ENCODE data around the gene DYNC2LI1. TPM values are rescaled to one million over a fixed set of nuclear protein-coding genes. Genes with fewer than 3 reads are reported as not detected.

Gene DYNC2LI1
- total RNA-seq, 1 donor from 2014 or later, result 18.4 TPM

GRCh38 chr2:43824951-43825493 lies 51.2 kb downstream of the DYNC2LI1 start:
- Mint-ChIP-seq H3K9me3 (ENCODE audit: unreplicated experiment) (no peaks in the 10 kb centered on the region), H3K27me3 (ENCODE audit: unreplicated experiment) (peaks cover 46% of the 10 kb centered on the region), H3K4me1 (ENCODE audit: unreplicated experiment) (no peaks in the 10 kb centered on the region), H3K4me3 (ENCODE audit: unreplicated experiment) (no peak overlapping the region), H3K27ac (ENCODE audit: unreplicated experiment) (no peak overlapping the region), H3K36me3 (ENCODE audit: unreplicated experiment) (no peaks in the 10 kb centered on the region)
- DNase-seq (ENCODE audit: extremely low spot score, unreplicated experiment), result no peak
- TF ChIP-seq CTCF (IDR thresholded peaks at IDR 0.05), result no peak

- no peaks in the 10 kb centered on the region for H3K36me3 Mint-ChIP-seq (ENCODE audit: unreplicated experiment)
- DNase-seq (ENCODE audit: extremely low spot score, unreplicated experiment), result no peak
- H3K4me1 Mint-ChIP-seq (ENCODE audit: unreplicated experiment), result no peaks in the 10 kb centered on the region
- TF ChIP-seq CTCF (IDR thresholded peaks at IDR 0.05), result no peak
- no peak overlapping the region for H3K4me3 Mint-ChIP-seq (ENCODE audit: unreplicated experiment)
- peaks cover 47% of the 10 kb centered on the region for H3K27me3 Mint-ChIP-seq (ENCODE audit: unreplicated experiment)
- H3K9me3 Mint-ChIP-seq (ENCODE audit: unreplicated experiment), result no peaks in the 10 kb centered on the region
- H3K27ac Mint-ChIP-seq (ENCODE audit: unreplicated experiment), result no peak overlapping the region
These were observed 52.0 kb downstream of the DYNC2LI1 start for GRCh38 chr2:43825841-43826240.

- Mint-ChIP-seq H3K4me1 (ENCODE audit: unreplicated experiment) (no peaks in the 10 kb centered on the region), H3K9me3 (ENCODE audit: unreplicated experiment) (no peaks in the 10 kb centered on the region), H3K27ac (ENCODE audit: unreplicated experiment) (no peak overlapping the region), H3K27me3 (ENCODE audit: unreplicated experiment) (peaks cover 40% of the 10 kb centered on the region), H3K4me3 (ENCODE audit: unreplicated experiment) (no peak overlapping the region), H3K36me3 (ENCODE audit: unreplicated experiment) (no peaks in the 10 kb centered on the region)
- no peak for TF ChIP-seq CTCF (IDR thresholded peaks at IDR 0.05)
- DNase-seq (ENCODE audit: extremely low spot score, unreplicated experiment), result no peak
These were observed 52.7 kb downstream of the DYNC2LI1 start for GRCh38 chr2:43826305-43827250.

- no peak for TF ChIP-seq CTCF (IDR thresholded peaks at IDR 0.05)
- Mint-ChIP-seq H3K36me3 (ENCODE audit: unreplicated experiment) (no peaks in the 10 kb centered on the region), H3K4me3 (ENCODE audit: unreplicated experiment) (no peak overlapping the region), H3K27ac (ENCODE audit: unreplicated experiment) (no peak overlapping the region), H3K9me3 (ENCODE audit: unreplicated experiment) (no peaks in the 10 kb centered on the region), H3K27me3 (ENCODE audit: unreplicated experiment) (peaks cover 14% of the 10 kb centered on the region), H3K4me1 (ENCODE audit: unreplicated experiment) (no peaks in the 10 kb centered on the region)
- no peak for DNase-seq (ENCODE audit: extremely low spot score, unreplicated experiment)
These were observed 57.9 kb downstream of the DYNC2LI1 start for GRCh38 chr2:43831543-43832294.

- H3K9me3 Mint-ChIP-seq (ENCODE audit: unreplicated experiment), result no peaks in the 10 kb centered on the region
- no peaks in the 10 kb centered on the region for H3K4me1 Mint-ChIP-seq (ENCODE audit: unreplicated experiment)
- no peak for DNase-seq (ENCODE audit: extremely low spot score, unreplicated experiment)
- TF ChIP-seq CTCF (IDR thresholded peaks at IDR 0.05), result no peak
- peaks cover 14% of the 10 kb centered on the region for H3K27me3 Mint-ChIP-seq (ENCODE audit: unreplicated experiment)
- H3K27ac Mint-ChIP-seq (ENCODE audit: unreplicated experiment), result no peak overlapping the region
- no peak overlapping the region for H3K4me3 Mint-ChIP-seq (ENCODE audit: unreplicated experiment)
- no peaks in the 10 kb centered on the region for H3K36me3 Mint-ChIP-seq (ENCODE audit: unreplicated experiment)
These were observed 58.6 kb downstream of the DYNC2LI1 start for GRCh38 chr2:43832457-43832856.
